ENCODE results near the gene PRODH2. TPM values are rescaled to one million over a fixed set of nuclear protein-coding genes. Genes with fewer than 3 reads are reported as not detected.

PRODH2 gene
- total RNA-seq, 6 experiments from 2014 or later: not detected

GRCh38 chr19:35858311-35858710 is 45.7 kb upstream of the PRODH2 start:
- no peak overlapping the region for H3K4me3 Mint-ChIP-seq
- no peak overlapping the region for H3K27ac Mint-ChIP-seq
- H3K9me3 Mint-ChIP-seq: no peaks in the 10 kb centered on the region
- H3K4me1 Mint-ChIP-seq (ENCODE audit: low read depth): peaks cover 6% of the 10 kb centered on the region; the same call in 1 of the 2 replicates
- no peak for TF ChIP-seq CTCF (IDR thresholded peaks at IDR 0.05)
- peaks cover 42% of the 10 kb centered on the region for H3K27me3 Mint-ChIP-seq (ENCODE audit: insufficient read depth)
- no peak for DNase-seq
- H3K36me3 Mint-ChIP-seq (ENCODE audit: low read depth): no peaks in the 10 kb centered on the region

DNA sequence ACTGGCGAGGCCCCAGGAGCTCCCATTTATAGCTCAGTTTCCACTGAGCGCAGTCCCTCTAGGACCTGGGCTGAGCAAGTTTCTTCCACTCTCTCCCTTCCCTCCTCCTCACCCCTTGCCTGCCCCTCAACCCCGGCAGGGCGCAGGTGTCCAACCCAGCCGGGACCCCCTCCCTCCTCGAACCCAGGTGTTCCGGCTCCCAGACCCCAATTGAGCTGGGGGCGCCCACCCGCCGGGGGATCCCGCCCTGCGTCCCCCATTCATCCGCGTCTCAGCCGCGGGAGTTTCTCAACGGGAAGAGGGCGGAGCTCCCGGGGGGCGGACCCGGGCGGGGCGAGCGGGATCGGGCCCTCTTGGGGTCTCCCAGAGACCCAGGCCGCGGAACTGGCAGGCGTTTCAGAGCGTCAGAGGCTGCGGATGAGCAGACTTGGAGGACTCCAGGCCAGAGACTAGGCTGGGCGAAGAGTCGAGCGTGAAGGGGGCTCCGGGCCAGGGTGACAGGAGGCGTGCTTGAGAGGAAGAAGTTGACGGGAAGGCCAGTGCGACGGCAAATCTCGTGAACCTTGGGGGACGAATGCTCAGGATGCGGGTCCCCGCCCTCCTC is 44.0 kb upstream of the PRODH2 start, which contains the start of gene KIRREL2:
Gene KIRREL2 (plus strand): TSS at position 366 of the 604 bp plus-strand sequence. CDS start 209 bp downstream, at position 575.
- Mint-ChIP-seq H3K27ac (no peak within 1 kb of the TSS), H3K9me3 (no peaks in the 10 kb centered on the region), H3K36me3 (ENCODE audit: low read depth) (no peaks in the 10 kb centered on the region), H3K4me1 (ENCODE audit: low read depth) (peaks cover 6% of the 10 kb centered on the region; the same call in 1 of the 2 replicates), H3K27me3 (ENCODE audit: insufficient read depth) (peaks cover 53% of the 10 kb centered on the region), H3K4me3 (peak within 1 kb of the TSS; percentile 29; the same call in 1 of the 2 replicates)
- DNase-seq: no peak
- no peak for TF ChIP-seq CTCF (IDR thresholded peaks at IDR 0.05)

- H3K27ac Mint-ChIP-seq: no peak overlapping the region
- no peaks in the 10 kb centered on the region for H3K36me3 Mint-ChIP-seq (ENCODE audit: low read depth)
- no peak for DNase-seq
- no peaks in the 10 kb centered on the region for H3K9me3 Mint-ChIP-seq
- no peak for TF ChIP-seq CTCF (IDR thresholded peaks at IDR 0.05)
- H3K4me3 Mint-ChIP-seq: no peak overlapping the region
- peaks cover 48% of the 10 kb centered on the region for H3K27me3 Mint-ChIP-seq (ENCODE audit: insufficient read depth)
- H3K4me1 Mint-ChIP-seq (ENCODE audit: low read depth): peaks cover 6% of the 10 kb centered on the region; the same call in 1 of the 2 replicates
Measured at GRCh38 chr19:35853038-35853756, 40.6 kb upstream of the PRODH2 start.

GRCh38 chr19:35852029-35852780 is 39.6 kb upstream of the PRODH2 start, which contains the start of gene NPHS1:
NPHS1 (minus strand) TSS chr19:35852504; CDS start chr19:35851837, 667 bp downstream.
- H3K27me3 Mint-ChIP-seq (ENCODE audit: insufficient read depth): peaks cover 55% of the 10 kb centered on the region
- peaks cover 6% of the 10 kb centered on the region; the same call in 1 of the 2 replicates for H3K4me1 Mint-ChIP-seq (ENCODE audit: low read depth)
- H3K4me3 Mint-ChIP-seq: no peak within 1 kb of the TSS
- no peak for TF ChIP-seq CTCF (IDR thresholded peaks at IDR 0.05)
- no peaks in the 10 kb centered on the region for H3K9me3 Mint-ChIP-seq
- no peak for DNase-seq
- no peaks in the 10 kb centered on the region for H3K36me3 Mint-ChIP-seq (ENCODE audit: low read depth)
- no peak within 1 kb of the TSS for H3K27ac Mint-ChIP-seq

DNA sequence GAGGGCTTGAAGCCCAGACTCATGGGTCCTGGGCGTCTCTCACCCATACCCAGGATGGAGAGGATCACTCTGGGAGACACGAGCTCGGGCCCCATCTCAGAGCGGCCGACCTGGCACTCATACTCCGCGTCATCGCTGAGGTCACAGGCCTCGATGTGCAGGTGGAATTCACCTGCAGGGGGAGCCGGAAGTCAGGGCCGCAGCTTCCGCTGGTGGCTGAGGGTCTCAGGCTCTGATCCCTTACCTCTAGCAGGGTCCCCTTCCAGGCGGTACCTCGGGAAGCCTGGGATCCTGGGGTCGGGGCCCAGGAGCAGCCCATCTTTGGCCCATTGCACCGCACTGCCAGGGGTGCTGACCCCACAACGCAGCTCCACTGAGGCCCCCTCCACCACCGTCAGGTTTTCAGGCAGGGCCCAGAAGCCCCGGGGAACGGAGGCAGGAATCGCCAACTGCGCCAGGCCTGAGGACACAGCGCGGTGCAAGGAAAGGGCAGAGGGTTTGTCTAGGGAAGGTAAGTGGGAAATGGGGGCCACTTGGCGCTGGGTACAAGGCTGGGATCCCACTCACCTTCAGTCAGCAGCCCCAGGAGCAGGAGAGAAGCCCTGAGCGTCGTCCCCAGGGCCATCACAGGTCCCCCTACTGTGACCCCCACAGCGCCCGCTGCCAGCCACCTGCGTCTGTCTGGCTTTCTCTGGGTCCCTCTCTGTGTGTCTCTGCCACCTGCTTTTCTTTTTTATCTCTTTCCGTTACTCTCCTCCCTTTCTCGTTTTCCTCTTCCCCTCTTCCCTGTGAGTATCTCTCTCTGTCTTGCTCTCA is 38.8 kb upstream of the PRODH2 start:
- no peak overlapping the region for H3K27ac Mint-ChIP-seq
- peaks cover 62% of the 10 kb centered on the region for H3K27me3 Mint-ChIP-seq (ENCODE audit: insufficient read depth)
- DNase-seq: no peak
- no peak overlapping the region for H3K4me3 Mint-ChIP-seq
- no peaks in the 10 kb centered on the region for H3K9me3 Mint-ChIP-seq
- no peaks in the 10 kb centered on the region for H3K36me3 Mint-ChIP-seq (ENCODE audit: low read depth)
- no peak for TF ChIP-seq CTCF (IDR thresholded peaks at IDR 0.05)
- H3K4me1 Mint-ChIP-seq (ENCODE audit: low read depth): peaks cover 6% of the 10 kb centered on the region; the same call in 1 of the 2 replicates
